OCI-LY1 (cell line): Measurements from ENCODE around the gene KIAA1549.

Experiments
- H2AFZ ChIP-seq: fragments of 200-600 bp; sonication (generic), shearing (Covaris generic); 2 replicates; pipeline ENCODE4 v1.6.0; 2014; ENCODE audit warnings: antibody characterized with exemption, mild to moderate bottlenecking, low read length
- H3F3A ChIP-seq: fragments of 200-600 bp; sonication (generic), shearing (Covaris generic); 2 replicates; pipeline ENCODE4 v1.6.0; 2014; ENCODE audit warnings: mild to moderate bottlenecking, antibody characterized with exemption, low read length, moderate library complexity; ENCODE audit not compliant: insufficient read depth
- H3K27ac ChIP-seq: fragments of 200-600 bp; sonication (generic); 2 replicates; pipeline ENCODE4 v1.5.1; 2014; ENCODE audit warnings: low read length, mixed run types, mild to moderate bottlenecking, low read depth; ENCODE audit not compliant: poor library complexity, severe bottlenecking
- H3K27me3 ChIP-seq: fragments of 200-600 bp; sonication (generic); 2 replicates; pipeline ENCODE4 v1.6.0; 2014; ENCODE audit warnings: antibody characterized with exemption, mild to moderate bottlenecking, low read length, moderate library complexity; ENCODE audit not compliant: insufficient read depth
- H3K36me3 ChIP-seq: fragments of 200-600 bp; sonication (generic); 2 replicates; pipeline ENCODE4 v1.6.1; 2014; ENCODE audit warnings: mild to moderate bottlenecking, antibody characterized with exemption, low read length, moderate library complexity, mixed read lengths; ENCODE audit not compliant: insufficient read depth
- H3K4me1 ChIP-seq: fragments of 200-600 bp; sonication (generic); 2 replicates; pipeline ENCODE4 v1.5.1; 2014; ENCODE audit warnings: mild to moderate bottlenecking, low read length, moderate library complexity; ENCODE audit not compliant: insufficient read depth, severe bottlenecking
- H3K4me2 ChIP-seq: fragments of 200-600 bp; sonication (generic), shearing (Covaris generic); 2 replicates; pipeline ENCODE4 v1.6.1; 2014; ENCODE audit warnings: low read length
- H3K4me3 ChIP-seq: fragments of 200-600 bp; sonication (generic); 2 replicates; pipeline ENCODE4 v1.5.1; 2014; ENCODE audit warnings: low read length, low read depth, mild to moderate bottlenecking, mixed read lengths; ENCODE audit not compliant: poor library complexity, severe bottlenecking
- H3K79me2 ChIP-seq: fragments of 200-600 bp; shearing (Covaris generic); 2 replicates; pipeline ENCODE4 v1.6.1; 2016; ENCODE audit warnings: mixed run types, low read length, mixed read lengths; ENCODE audit not compliant: insufficient read depth
- H3K9ac ChIP-seq: fragments of 200-600 bp; sonication (generic), shearing (Covaris generic); 2 replicates; pipeline ENCODE4 v1.6.1; 2014; ENCODE audit warnings: mild to moderate bottlenecking, low read length, mixed read lengths
- H3K9me2 ChIP-seq: fragments of 200-600 bp; sonication (generic), shearing (Covaris generic); 2 replicates; pipeline ENCODE4 v1.6.1; 2014; ENCODE audit warnings: low read depth, mild to moderate bottlenecking, low read length, mixed read lengths
- H3K9me3 ChIP-seq: fragments of 200-600 bp; shearing (Covaris generic); 2 replicates; pipeline ENCODE4 v1.6.1; 2014; ENCODE audit warnings: low read length, mixed read lengths
- H4K20me1 ChIP-seq: fragments of 200-600 bp; sonication (generic), shearing (Covaris generic); 2 replicates; pipeline ENCODE4 v1.6.0; 2016; ENCODE audit warnings: mild to moderate bottlenecking, low read length; ENCODE audit not compliant: insufficient read depth
- EZH2 ChIP-seq: fragments of 200-600 bp; sonication (generic), shearing (Covaris generic); IDR thresholded peaks from 2 replicates; pipeline ENCODE4 v1.8.0; 2017; ENCODE audit warnings: borderline replicate concordance, mixed run types, mild to moderate bottlenecking, antibody characterized with exemption, low read length, moderate library complexity, mixed read lengths
- TF ChIP-seq, protein P1 (sequence below): fragments of 200-600 bp; sonication (generic), shearing (Covaris generic); IDR thresholded peaks from 2 replicates; pipeline ENCODE4 v1.5.1; 2017; ENCODE audit warnings: mild to moderate bottlenecking, antibody characterized with exemption, low read length, moderate library complexity, mixed read lengths

The KIAA1549 gene

DNA sequence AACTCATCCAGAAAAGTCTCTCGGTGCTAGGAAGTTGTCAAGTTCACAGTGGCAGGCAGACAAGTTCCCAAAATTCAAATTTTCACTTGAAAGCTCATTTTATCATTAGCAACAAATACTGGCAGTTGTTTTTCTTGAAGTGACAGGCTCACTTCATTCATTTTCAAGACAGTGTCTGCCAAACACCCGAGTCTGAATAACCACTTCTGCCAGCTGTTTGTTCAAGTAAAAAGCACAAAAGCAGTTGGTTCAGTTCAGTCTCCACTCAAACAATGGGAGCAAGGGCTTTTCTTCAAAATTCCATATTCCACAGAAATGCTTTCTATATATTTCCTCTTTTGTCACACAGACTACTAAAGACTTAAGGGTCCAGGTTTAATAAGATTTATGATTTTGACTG is 135.5 kb downstream of the KIAA1549 start:
- Histone ChIP-seq H3K27ac (no peak overlapping the region), H3K9me3 (no peaks in the 10 kb centered on the region), H3K9ac (no peak overlapping the region), H2AFZ (no peak overlapping the region), H4K20me1 (no peaks in the 10 kb centered on the region), H3K4me3 (no peak overlapping the region), H3K36me3 (no peaks in the 10 kb centered on the region), H3K4me2 (no peak overlapping the region), H3K79me2 (no peaks in the 10 kb centered on the region), H3K4me1 (no peaks in the 10 kb centered on the region), H3K27me3 (no peaks in the 10 kb centered on the region), H3F3A (no peaks in the 10 kb centered on the region), H3K9me2 (no peaks in the 10 kb centered on the region)
- TF ChIP-seq, protein P1, sequence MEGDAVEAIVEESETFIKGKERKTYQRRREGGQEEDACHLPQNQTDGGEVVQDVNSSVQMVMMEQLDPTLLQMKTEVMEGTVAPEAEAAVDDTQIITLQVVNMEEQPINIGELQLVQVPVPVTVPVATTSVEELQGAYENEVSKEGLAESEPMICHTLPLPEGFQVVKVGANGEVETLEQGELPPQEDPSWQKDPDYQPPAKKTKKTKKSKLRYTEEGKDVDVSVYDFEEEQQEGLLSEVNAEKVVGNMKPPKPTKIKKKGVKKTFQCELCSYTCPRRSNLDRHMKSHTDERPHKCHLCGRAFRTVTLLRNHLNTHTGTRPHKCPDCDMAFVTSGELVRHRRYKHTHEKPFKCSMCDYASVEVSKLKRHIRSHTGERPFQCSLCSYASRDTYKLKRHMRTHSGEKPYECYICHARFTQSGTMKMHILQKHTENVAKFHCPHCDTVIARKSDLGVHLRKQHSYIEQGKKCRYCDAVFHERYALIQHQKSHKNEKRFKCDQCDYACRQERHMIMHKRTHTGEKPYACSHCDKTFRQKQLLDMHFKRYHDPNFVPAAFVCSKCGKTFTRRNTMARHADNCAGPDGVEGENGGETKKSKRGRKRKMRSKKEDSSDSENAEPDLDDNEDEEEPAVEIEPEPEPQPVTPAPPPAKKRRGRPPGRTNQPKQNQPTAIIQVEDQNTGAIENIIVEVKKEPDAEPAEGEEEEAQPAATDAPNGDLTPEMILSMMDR, result no peak
- TF ChIP-seq EZH2, result no peak

DNA sequence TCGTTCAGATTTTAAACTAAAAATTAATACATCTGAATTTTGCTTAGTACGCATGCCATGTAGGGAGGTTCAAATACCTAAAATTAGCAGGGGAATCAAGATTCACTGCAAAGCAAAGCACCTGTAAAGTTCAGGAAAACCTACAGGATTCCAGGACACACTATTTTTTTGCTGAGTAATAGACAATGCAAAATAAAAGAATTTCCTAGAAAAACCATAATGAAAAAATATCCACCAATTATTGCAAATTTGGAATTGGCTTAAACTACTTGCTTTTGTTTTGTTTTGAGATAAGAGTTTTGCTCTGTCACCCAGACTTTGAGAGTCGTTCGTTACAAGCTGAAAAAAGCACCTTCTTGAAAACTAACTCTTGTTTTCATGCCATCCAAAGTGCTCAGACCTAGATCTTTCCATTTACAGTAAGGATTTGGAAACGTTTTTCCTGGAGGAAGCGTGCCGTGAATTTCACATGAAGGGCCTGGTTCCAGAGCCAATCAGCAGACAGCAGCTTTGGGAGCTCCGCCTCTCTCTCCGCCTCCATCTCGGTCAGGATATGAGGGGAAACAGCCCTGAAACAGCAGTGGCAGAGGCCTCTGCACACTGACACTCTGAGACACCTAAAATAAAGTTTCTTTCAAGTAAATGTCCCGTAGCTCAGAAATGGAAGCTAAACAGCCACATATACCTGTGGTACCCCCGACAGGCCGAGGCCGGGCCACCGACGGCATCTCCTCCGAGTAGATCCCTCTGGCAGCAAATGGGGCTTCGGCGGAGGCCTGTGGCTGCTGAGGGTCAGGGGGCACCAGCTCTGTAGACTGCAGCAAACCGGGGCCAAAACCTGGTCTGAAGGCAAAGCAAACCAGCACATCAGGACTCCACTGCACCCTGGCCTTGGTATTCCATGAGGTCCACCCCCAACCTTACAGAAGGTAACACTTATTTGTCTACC is 137.3 kb downstream of the KIAA1549 start:
- H3K4me2 ChIP-seq, result no peak overlapping the region
- H2AFZ ChIP-seq, result no peak overlapping the region
- H3K9me3 ChIP-seq, result no peaks in the 10 kb centered on the region
- no peaks in the 10 kb centered on the region for H3K79me2 ChIP-seq
- TF ChIP-seq, protein P1, result no peak
- no peak for TF ChIP-seq EZH2
- H4K20me1 ChIP-seq, result no peaks in the 10 kb centered on the region
- H3K9me2 ChIP-seq, result no peaks in the 10 kb centered on the region
- no peaks in the 10 kb centered on the region for H3K4me1 ChIP-seq
- no peak overlapping the region for H3K4me3 ChIP-seq
- no peaks in the 10 kb centered on the region for H3K36me3 ChIP-seq
- no peaks in the 10 kb centered on the region for H3K27me3 ChIP-seq
- H3K9ac ChIP-seq, result no peak overlapping the region
- no peak overlapping the region for H3K27ac ChIP-seq
- H3F3A ChIP-seq, result no peaks in the 10 kb centered on the region

DNA sequence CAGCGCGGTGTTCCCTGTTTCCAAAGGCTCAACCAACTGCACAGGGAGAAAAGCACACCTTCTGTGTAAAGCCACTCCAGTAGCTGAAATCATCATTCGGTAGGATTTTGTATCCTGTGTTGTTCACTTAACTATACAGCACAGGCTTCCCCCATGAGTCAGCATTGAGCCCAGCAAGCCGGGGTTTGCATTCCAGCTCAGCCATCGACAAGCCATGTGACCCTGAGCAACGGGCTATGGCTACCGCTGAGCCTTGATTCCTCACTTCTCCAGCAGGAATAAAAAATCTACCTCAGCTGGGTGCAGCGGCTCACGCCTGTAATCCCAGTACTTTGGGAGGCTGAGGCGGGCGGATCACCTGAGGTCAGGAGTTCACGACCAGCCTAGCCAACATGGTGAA is 139.1 kb downstream of the KIAA1549 start:
- Histone ChIP-seq H3F3A (no peaks in the 10 kb centered on the region), H3K9ac (no peak overlapping the region), H3K79me2 (no peaks in the 10 kb centered on the region), H3K4me1 (no peaks in the 10 kb centered on the region), H3K9me3 (no peaks in the 10 kb centered on the region), H3K27ac (no peak overlapping the region), H3K4me3 (no peak overlapping the region), H3K9me2 (no peaks in the 10 kb centered on the region), H2AFZ (no peak overlapping the region), H3K4me2 (no peak overlapping the region), H3K36me3 (no peaks in the 10 kb centered on the region), H3K27me3 (no peaks in the 10 kb centered on the region), H4K20me1 (no peaks in the 10 kb centered on the region)
- TF ChIP-seq, protein P1, result no peak
- TF ChIP-seq EZH2, result no peak
